ENCODE results near the gene NLGN1.

- TF ChIP-seq SP1 (IDR thresholded peaks at IDR 0.05; ENCODE audit: low read depth): no peak
- TF ChIP-seq POLR2AphosphoS5 (IDR thresholded peaks at IDR 0.05; ENCODE audit: low read depth, low read length): no peak
- no peak for TF ChIP-seq EZH2phosphoT487 (IDR thresholded peaks at IDR 0.05; ENCODE audit: borderline replicate concordance)
- TF ChIP-seq, protein P1, sequence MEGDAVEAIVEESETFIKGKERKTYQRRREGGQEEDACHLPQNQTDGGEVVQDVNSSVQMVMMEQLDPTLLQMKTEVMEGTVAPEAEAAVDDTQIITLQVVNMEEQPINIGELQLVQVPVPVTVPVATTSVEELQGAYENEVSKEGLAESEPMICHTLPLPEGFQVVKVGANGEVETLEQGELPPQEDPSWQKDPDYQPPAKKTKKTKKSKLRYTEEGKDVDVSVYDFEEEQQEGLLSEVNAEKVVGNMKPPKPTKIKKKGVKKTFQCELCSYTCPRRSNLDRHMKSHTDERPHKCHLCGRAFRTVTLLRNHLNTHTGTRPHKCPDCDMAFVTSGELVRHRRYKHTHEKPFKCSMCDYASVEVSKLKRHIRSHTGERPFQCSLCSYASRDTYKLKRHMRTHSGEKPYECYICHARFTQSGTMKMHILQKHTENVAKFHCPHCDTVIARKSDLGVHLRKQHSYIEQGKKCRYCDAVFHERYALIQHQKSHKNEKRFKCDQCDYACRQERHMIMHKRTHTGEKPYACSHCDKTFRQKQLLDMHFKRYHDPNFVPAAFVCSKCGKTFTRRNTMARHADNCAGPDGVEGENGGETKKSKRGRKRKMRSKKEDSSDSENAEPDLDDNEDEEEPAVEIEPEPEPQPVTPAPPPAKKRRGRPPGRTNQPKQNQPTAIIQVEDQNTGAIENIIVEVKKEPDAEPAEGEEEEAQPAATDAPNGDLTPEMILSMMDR (IDR thresholded peaks at IDR 0.05 in 2 of 3, conservative IDR thresholded peaks at IDR 0.05 in 1 of 3; ENCODE audit: borderline replicate concordance in 1 of 3, insufficient read depth in 1 of 3, low read depth in 2 of 3, low read length in 2 of 3): no peak
- TF ChIP-seq MAX (IDR thresholded peaks at IDR 0.05): no peak
- TF ChIP-seq RAD21 (IDR thresholded peaks at IDR 0.05; ENCODE audit: low read depth): no peak
- no peak for TF ChIP-seq POLR2A (IDR thresholded peaks at IDR 0.05; ENCODE audit: borderline replicate concordance, extremely low read depth, insufficient read depth, insufficient read length)
- no peak for TF ChIP-seq YY1 (IDR thresholded peaks at IDR 0.05; ENCODE audit: extremely low read depth, insufficient replicate concordance, low read depth, low read length)
Observed at GRCh38 chr3:173380681-173381080, 16.9 kb upstream of the NLGN1 start.
